ENCODE measurements around the gene SMIM41.

SMIM41 gene

DNA sequence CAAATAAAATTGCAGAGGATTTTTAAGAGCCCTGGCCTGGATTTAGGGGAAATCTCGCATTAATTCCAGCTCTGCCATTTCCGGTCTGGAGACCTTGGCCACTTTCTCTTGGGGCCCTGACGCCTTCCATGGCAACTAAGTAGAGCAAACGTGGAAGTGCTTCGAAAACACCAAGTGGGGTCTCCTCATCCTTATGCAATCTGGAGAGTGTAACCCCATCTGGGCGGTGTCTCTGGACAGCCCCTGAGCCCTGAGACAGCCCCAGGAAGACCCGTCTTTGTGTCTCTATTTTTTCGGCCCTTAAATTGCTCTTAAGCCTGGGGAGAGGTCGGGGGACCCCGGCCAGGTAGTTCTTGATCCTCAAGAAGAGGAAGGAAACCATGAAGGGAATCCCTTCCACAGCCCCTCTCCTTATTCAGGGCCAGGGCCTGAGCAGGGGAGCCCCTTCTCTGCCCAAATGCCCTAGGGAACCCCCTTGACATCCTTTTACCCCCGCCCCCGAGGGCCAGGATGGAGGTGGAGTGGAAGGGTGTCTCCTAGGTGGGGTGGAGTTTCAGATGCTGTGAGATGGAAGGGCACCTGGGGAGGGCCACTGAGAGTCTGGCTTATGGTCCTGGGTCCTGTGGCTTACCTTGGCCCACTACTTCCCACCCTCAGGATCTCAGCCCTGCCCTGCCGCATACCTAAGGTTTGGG, 45.9 kb upstream of the SMIM41 start:
- H3K4me1 ChIP-seq (ENCODE audit: control insufficient read depth, low read length): peaks cover 54% of the 10 kb centered on the region
- H3K27ac ChIP-seq (ENCODE audit: low read depth, low read length): peak overlapping the region; percentile 58
- H3K4me2 ChIP-seq (ENCODE audit: low read length): peak overlapping the region; percentile 93
- no peaks in the 10 kb centered on the region for H3K27me3 ChIP-seq (ENCODE audit: control insufficient read depth, low read length)
- TF ChIP-seq, protein P1, sequence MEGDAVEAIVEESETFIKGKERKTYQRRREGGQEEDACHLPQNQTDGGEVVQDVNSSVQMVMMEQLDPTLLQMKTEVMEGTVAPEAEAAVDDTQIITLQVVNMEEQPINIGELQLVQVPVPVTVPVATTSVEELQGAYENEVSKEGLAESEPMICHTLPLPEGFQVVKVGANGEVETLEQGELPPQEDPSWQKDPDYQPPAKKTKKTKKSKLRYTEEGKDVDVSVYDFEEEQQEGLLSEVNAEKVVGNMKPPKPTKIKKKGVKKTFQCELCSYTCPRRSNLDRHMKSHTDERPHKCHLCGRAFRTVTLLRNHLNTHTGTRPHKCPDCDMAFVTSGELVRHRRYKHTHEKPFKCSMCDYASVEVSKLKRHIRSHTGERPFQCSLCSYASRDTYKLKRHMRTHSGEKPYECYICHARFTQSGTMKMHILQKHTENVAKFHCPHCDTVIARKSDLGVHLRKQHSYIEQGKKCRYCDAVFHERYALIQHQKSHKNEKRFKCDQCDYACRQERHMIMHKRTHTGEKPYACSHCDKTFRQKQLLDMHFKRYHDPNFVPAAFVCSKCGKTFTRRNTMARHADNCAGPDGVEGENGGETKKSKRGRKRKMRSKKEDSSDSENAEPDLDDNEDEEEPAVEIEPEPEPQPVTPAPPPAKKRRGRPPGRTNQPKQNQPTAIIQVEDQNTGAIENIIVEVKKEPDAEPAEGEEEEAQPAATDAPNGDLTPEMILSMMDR (IDR thresholded peaks at IDR 0.05; ENCODE audit: low read depth, low read length, poor library complexity, severe bottlenecking): no peak
- no peak for TF ChIP-seq EZH2phosphoT487 (IDR thresholded peaks at IDR 0.05; ENCODE audit: borderline replicate concordance, low read length)
- H3K36me3 ChIP-seq (ENCODE audit: control insufficient read depth, low read length): no peaks in the 10 kb centered on the region
- peak overlapping the region; percentile 72 for H3K4me3 ChIP-seq (ENCODE audit: low read length)
- H3K9me2 ChIP-seq (replicated peaks; ENCODE audit: control insufficient read depth, low read length): no peaks in the 10 kb centered on the region
- H3K79me2 ChIP-seq (ENCODE audit: control insufficient read depth, low read length): peaks cover 10% of the 10 kb centered on the region
- peaks cover 25% of the 10 kb centered on the region for H3F3A ChIP-seq (ENCODE audit: control insufficient read depth, insufficient read depth)
- no peaks in the 10 kb centered on the region for H4K20me1 ChIP-seq (ENCODE audit: control insufficient read depth, insufficient read depth, low read depth, low read length)
- no peaks in the 10 kb centered on the region for H3K9me3 ChIP-seq (ENCODE audit: control insufficient read depth, insufficient read depth, low read length)

- Histone ChIP-seq H3K27me3 (ENCODE audit: control insufficient read depth, low read length) (no peaks in the 10 kb centered on the region), H3K4me1 (ENCODE audit: control insufficient read depth, low read length) (peaks cover 70% of the 10 kb centered on the region), H3K4me3 (ENCODE audit: low read length) (no peak overlapping the region), H3K79me2 (ENCODE audit: control insufficient read depth, low read length) (peaks cover 26% of the 10 kb centered on the region), H3K27ac (ENCODE audit: low read depth, low read length) (no peak overlapping the region), H3F3A (ENCODE audit: control insufficient read depth, insufficient read depth) (peaks cover 25% of the 10 kb centered on the region), H3K9me3 (ENCODE audit: control insufficient read depth, insufficient read depth, low read length) (no peaks in the 10 kb centered on the region), H3K9me2 (replicated peaks; ENCODE audit: control insufficient read depth, low read length) (no peaks in the 10 kb centered on the region), H3K36me3 (ENCODE audit: control insufficient read depth, low read length) (no peaks in the 10 kb centered on the region), H3K4me2 (ENCODE audit: low read length) (no peak overlapping the region), H4K20me1 (ENCODE audit: control insufficient read depth, insufficient read depth, low read depth, low read length) (no peaks in the 10 kb centered on the region)
- TF ChIP-seq, protein P1 (IDR thresholded peaks at IDR 0.05; ENCODE audit: low read depth, low read length, poor library complexity, severe bottlenecking): no peak
- TF ChIP-seq EZH2phosphoT487 (IDR thresholded peaks at IDR 0.05; ENCODE audit: borderline replicate concordance, low read length): no peak
Observed at GRCh38 chr12:52035190-52035589, 44.3 kb upstream of the SMIM41 start.

DNA sequence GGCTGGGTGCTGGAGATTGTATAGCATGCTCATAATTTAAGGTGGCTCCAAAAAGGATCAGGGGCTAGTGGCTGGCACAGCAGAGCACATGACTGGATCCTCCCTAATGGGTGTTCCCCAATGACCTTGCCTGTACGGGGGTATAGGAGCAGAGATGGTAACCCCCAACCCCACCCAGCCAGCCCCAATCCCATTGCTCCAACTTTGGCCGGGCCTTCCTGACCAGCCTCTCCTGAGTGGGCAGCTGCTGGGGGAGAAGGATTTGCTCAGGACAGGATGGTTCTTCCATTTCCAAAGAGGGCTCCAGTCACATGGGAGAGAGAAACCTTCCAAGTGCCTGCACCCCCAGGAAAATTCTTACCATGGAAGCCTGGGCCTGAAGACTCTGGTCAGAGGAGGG, 43.6 kb upstream of the SMIM41 start:
- peaks cover 25% of the 10 kb centered on the region for H3F3A ChIP-seq (ENCODE audit: control insufficient read depth, insufficient read depth)
- H3K4me3 ChIP-seq (ENCODE audit: low read length): no peak overlapping the region
- TF ChIP-seq EZH2phosphoT487 (IDR thresholded peaks at IDR 0.05; ENCODE audit: borderline replicate concordance, low read length): no peak
- TF ChIP-seq, protein P1 (IDR thresholded peaks at IDR 0.05; ENCODE audit: low read depth, low read length, poor library complexity, severe bottlenecking): no peak
- H3K27me3 ChIP-seq (ENCODE audit: control insufficient read depth, low read length): no peaks in the 10 kb centered on the region
- peak overlapping the region; percentile 48; the same call in 1 of the 2 replicates for H3K27ac ChIP-seq (ENCODE audit: low read depth, low read length)
- peak overlapping the region; percentile 73; the same call in 1 of the 2 replicates for H3K4me2 ChIP-seq (ENCODE audit: low read length)
- H4K20me1 ChIP-seq (ENCODE audit: control insufficient read depth, insufficient read depth, low read depth, low read length): no peaks in the 10 kb centered on the region
- H3K79me2 ChIP-seq (ENCODE audit: control insufficient read depth, low read length): peaks cover 31% of the 10 kb centered on the region
- no peaks in the 10 kb centered on the region for H3K9me3 ChIP-seq (ENCODE audit: control insufficient read depth, insufficient read depth, low read length)
- no peaks in the 10 kb centered on the region for H3K36me3 ChIP-seq (ENCODE audit: control insufficient read depth, low read length)
- H3K4me1 ChIP-seq (ENCODE audit: control insufficient read depth, low read length): peaks cover 77% of the 10 kb centered on the region
- no peaks in the 10 kb centered on the region for H3K9me2 ChIP-seq (replicated peaks; ENCODE audit: control insufficient read depth, low read length)

All from DOHH2 (cell line).